A673 (cell line): ENCODE data around the gene HTR6.

ENCODE experiments used
- EZH2 ChIP-seq: fragments of 200-600 bp; sonication (generic); IDR thresholded peaks from 2 replicates; pipeline ENCODE4 v1.6.1; 2017; ENCODE audit warnings: borderline replicate concordance, low read depth, mild to moderate bottlenecking, mixed read lengths, antibody characterized with exemption, low read length; ENCODE audit not compliant: poor library complexity, severe bottlenecking
- TF ChIP-seq, protein P1 (sequence below): fragments of 300-800, 200-600 bp; sonication (generic); conservative IDR thresholded peaks from 2 replicates; pipeline ENCODE4 v1.5.1; 2017; ENCODE audit warnings: low read depth, mild to moderate bottlenecking, antibody characterized with exemption, low read length, moderate library complexity, mixed read lengths

GRCh38 chr1:19720973-19721372, 56.3 kb downstream of the HTR6 start:
- TF ChIP-seq, protein P1, sequence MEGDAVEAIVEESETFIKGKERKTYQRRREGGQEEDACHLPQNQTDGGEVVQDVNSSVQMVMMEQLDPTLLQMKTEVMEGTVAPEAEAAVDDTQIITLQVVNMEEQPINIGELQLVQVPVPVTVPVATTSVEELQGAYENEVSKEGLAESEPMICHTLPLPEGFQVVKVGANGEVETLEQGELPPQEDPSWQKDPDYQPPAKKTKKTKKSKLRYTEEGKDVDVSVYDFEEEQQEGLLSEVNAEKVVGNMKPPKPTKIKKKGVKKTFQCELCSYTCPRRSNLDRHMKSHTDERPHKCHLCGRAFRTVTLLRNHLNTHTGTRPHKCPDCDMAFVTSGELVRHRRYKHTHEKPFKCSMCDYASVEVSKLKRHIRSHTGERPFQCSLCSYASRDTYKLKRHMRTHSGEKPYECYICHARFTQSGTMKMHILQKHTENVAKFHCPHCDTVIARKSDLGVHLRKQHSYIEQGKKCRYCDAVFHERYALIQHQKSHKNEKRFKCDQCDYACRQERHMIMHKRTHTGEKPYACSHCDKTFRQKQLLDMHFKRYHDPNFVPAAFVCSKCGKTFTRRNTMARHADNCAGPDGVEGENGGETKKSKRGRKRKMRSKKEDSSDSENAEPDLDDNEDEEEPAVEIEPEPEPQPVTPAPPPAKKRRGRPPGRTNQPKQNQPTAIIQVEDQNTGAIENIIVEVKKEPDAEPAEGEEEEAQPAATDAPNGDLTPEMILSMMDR, result no peak
- TF ChIP-seq EZH2, result no peak
